Stimulated activated CD8-positive, alpha-beta memory T cell treated with anti-CD3 and anti-CD28 coated beads, Interleukin-12 subunit alpha, Interleukin-12 subunit beta, amount 100 ng/mL, for 4 hours (primary cell): ENCODE results near the gene CBX5.
"Not testable (repeated sequence)": the region's sequence is repeated elsewhere in the genome, so short reads cannot be mapped to it uniquely, and the experiment has no call there.

Source experiments
- DNase-seq: peaks from one replicate; pipeline ENCODE4 v3.0.0-alpha.2; 2020; ENCODE audit warnings: low read depth

CBX5 gene

DNA sequence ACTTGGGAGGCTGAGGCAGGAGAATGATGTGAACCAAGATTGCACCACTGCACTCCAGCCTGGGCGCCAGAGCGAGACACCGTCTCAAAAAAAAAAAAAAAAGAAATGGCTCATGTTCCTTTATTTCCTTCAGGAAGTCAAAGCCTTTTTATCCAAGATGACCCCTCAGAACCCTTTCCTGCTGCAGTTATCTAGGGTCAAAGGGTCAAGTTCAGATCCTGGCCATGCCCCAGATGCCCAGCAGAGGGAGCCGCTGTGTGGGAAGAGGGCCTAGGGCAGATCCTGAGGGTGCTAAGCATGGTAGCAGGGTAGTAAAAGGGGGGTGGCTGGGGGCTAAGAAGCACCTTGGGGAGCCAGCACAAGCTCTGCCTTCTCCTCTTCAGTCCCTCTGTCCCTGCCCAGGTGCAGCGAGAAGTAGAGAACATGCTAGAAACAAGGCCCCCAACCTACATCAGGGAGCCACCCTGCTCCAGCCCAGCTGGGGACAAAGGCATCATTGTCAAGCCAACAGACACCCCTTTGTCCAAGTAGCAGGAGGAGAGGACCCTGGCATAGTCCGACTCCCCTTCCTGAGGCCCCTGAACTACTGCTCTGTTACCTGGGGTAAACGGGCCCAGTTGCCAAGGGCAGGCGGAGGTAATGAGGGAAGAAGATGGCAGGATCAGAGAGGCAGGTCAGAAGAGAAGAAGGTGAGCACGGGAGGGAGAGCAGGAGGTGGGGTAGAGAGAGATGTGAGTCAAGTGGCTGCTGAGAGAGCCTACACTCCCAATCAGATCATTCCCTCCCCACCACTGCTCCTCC, 14.4 kb upstream of the CBX5 start:
- no peak for DNase-seq

DNA sequence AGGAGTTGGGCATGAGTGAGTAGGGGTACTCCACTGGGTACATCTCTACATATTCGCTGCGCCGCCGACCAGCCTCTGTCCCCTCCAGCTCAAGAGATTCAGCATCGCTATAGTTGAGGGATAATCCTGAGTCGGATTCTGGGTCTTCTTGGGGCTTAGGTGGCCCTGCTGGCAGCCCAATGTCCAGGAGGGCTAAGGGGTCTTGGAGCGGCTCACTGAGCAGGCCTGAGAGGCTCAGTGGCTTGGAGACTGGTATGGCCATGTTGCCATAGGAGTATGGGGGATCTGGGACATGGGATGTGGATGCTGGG, 13.0 kb upstream of the CBX5 start:
- DNase-seq = no peak

- DNase-seq = no peak
Observed at GRCh38 chr12:54292083-54292930, 12.4 kb upstream of the CBX5 start.

DNA sequence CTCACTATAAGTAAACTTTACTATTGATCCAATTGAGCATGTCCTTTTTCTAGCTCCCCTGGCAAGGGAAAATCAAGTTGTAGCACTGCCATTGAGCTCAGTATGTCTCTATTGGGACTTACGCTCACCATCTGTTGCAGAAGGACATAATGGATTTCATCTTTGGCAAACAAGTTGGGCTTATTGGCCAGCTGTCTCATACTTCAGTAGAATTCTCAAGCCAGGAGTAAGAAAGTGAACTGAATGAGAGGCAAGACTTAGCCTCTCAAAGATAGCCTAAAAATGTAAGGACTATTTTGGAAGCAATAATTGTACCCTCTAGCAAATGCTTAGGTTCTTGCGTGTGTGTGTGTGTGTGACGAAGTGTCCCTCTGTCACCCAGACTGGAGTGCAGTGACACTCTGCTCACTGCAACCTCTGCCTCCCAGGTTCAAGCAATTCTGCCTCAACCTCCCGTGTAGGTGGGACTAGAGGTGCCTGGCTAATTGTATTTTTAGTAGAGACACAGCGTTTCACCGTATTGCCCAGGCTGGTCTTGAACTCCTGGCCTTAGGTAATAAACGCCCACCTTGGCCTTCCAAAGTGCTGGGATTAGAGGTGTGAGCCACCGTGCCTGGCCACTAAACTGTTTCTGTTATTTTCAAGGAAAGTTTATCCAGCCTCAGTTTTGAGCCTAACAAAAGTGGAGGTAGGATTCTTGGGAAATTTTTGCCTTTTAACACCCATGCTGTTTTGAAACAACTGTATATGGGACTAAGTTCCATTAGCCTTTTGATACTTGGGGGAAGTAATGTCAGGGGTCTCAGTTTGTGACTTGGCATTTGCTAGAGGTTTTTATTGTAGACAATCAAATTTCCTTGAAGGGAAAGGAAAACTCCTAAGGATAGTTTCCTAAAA, 7.6 kb upstream of the CBX5 start:
- no peak for DNase-seq

- no peak for DNase-seq
Observed at GRCh38 chr12:54286042-54287030, 6.4 kb upstream of the CBX5 start.

- no peak for DNase-seq
Observed at GRCh38 chr12:54285150-54286041, 5.5 kb upstream of the CBX5 start.

DNA sequence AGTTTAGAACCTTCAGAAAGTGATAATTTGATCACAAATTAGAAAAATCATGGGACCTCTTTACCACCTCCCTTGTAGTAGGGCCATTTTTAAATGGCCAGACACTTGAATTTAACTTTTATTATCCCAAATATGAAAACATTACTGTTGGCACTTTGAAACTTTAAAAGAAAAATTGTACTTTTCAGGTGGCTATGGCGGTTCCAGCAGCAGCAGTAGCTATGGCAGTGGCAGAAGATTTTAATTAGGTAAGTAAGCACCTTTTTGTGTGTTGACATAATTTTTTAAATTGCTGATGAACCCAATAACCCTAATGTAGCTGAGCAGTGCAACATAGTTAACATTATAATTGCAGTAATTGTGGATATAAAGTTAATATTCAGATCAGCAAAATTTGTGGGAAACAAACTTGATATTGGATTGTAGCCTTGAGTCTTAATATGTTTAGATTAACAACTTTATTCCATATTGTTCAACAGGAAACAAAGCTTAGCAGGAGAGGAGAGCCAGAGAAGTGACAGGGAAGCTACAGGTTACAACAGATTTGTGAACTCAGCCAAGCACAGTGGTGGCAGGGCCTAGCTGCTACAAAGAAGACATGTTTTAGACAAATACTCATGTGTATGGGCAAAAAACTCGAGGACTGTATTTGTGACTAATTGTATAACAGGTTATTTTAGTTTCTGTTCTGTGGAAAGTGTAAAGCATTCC, 4.3 kb upstream of the CBX5 start:
- not testable (repeated sequence) for DNase-seq

DNA sequence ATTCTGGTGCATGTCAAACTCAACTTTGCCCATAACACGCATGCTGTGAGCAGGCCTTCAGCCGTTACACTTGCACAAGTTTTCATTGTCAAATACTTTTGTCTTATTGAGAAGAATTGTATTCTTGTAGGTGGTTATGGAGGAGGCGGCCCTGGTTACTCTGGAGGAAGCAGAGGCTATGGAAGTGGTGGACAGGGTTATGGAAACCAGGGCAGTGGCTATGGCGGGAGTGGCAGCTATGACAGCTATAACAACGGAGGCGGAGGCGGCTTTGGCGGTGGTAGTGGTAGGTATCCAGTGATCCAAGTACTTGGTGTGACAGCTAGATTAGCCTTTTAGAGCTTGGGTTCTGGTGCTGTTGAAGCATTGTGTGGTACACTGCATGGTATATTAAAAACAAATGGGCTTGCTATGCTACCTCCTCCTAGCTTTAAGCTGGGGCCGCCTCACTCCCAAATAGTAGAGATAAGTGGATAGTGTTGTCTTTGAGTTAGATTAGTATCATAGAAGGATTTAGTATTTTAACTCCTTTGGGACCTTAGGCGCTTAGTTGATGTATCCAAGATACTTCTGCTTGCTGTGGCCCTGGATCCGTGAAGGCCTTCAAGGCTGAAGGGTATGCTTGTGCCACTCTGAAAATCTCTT, 3.1 kb upstream of the CBX5 start:
- no peak for DNase-seq

DNA sequence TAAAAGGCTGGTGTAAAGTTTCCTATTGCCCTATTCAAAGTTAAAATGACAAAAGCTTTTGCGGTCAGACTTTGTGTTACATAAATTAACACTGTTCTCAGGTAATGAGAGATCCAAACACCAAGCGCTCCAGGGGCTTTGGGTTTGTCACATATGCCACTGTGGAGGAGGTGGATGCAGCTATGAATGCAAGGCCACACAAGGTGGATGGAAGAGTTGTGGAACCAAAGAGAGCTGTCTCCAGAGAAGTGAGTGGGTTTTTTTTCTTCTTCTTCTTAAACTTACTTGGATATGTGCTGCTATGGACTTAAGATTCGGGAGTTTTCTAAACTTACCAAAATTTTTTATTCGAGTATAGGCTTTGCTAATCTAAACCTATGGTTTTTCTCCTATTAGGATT, 1.8 kb upstream of the CBX5 start:
- DNase-seq = not testable (repeated sequence)

- not testable (repeated sequence) for DNase-seq
Observed at GRCh38 chr12:54281261-54281638, 1.3 kb upstream of the CBX5 start.

DNA sequence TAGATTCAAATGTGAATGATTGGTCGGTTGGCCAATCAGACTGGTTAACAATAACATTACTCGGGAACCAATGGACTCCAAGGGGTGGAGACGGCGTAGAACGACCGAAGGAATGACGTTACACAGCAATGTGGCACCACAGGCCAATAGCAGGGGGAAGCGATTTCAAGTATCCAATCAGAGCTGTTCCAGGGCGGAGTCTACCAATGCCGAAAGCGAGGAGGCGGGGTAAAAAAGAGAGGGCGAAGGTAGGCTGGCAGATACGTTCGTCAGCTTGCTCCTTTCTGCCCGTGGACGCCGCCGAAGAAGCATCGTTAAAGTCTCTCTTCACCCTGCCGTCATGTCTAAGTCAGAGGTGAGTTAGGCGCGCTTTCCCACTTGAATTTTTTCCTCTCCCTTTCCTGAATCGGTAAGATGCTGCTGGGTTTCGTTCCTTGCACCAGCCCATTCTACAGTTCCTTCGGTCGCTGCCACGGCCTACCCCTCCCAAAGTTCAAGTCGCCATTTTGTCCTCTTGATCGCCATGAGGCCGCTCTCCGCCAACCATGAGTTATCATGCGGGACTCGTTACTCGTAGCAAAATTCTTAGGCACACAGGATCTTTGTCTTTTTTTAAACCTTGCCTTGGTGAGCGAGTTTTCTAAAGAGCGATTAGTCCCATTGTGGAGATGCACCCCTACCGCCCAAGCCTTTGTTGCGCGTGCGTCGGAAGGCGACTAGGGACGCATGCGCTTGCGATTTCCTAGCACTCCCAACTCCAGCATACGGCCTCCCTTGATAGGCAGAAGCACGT, 742 bp upstream of the CBX5 start, which contains the start of gene HNRNPA1:
Gene HNRNPA1 (plus strand): TSS at position 259 of the 793 bp plus-strand sequence. CDS start 82 bp downstream, at position 341.
- peak; percentile 82 for DNase-seq

- no peak for DNase-seq
Observed at GRCh38 chr12:54279227-54279631, 693 bp downstream of the CBX5 start.

DNA sequence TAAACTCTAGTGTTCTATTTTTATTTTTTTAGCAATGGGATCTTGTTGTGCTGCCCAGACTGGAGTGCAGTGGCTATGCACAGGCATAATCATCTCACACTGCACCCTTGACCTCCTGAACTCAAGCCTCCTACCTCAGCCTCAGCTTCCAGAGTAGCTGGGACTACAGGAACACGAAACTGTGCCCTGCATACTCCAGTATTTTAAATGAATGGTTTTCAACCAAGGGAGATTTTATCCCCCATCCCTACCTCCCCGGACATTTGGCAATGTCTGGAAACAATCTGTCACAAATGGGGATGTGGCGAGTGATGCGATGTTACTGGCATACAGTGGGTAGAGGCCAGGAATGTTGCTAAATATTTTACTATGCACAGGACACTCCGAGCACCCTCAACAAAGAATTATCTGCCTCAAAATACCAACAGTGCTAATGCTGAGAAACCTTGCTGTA, 2.1 kb downstream of the CBX5 start:
- DNase-seq = no peak

DNA sequence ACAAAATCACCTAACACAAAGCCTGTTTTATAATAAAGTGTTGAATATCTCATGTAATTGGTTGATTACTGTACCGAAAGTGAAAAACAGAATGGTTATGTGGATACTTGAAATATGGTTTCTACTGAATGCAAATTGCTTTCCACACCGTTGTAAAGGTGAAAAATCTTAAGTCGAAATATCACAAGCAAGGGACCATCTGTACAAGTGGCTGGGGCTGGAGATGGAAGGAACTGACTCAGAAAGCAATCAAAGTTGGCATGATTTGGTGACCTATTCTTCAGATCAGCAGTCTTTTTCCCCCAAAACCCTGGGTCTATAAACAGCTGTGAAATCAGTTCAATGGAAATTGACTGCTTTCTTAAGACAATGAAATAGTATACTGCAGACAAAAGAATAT, 3.6 kb downstream of the CBX5 start:
- DNase-seq = no peak

- no peak for DNase-seq
Observed at GRCh38 chr12:54273981-54274380, 5.9 kb downstream of the CBX5 start.

DNA sequence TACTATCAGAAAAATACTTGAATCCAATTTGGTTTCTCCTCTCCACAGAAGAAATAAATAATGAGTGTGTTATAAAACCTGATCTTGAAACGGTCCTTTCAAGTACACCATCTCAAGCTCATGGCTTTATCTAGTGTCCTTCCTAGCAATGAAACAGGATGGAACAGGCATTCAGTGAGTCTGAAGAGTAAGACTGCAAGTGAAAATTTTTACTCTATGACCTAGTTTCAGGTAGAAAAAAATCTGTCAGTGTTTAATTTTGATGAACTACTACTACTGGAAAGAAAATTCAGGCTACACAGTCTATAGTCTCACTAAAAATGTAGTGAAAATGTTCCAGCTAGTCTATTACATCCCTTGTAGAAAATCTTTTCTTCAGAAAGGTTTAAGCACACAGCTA, 7.7 kb downstream of the CBX5 start:
- DNase-seq = no peak

DNA sequence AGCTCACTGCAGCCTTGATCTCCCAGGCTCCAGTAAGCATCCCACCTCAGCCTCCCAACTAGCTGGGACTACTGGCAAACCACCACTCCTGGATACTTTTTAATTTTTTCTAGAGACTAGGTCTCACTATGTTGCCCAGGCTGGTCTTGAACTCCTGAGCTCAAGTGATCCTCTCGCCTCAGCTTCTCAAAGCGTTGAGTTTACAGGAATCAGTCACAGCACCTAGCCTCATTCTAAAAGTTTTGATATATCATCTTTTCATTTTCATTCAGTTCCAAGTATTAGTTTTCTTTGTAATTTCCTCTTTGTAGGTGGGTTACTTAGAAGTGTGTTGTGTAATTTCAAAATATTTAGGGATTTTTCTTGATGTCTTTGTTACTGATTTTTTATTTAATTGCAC, 9.6 kb downstream of the CBX5 start:
- DNase-seq = no peak

DNA sequence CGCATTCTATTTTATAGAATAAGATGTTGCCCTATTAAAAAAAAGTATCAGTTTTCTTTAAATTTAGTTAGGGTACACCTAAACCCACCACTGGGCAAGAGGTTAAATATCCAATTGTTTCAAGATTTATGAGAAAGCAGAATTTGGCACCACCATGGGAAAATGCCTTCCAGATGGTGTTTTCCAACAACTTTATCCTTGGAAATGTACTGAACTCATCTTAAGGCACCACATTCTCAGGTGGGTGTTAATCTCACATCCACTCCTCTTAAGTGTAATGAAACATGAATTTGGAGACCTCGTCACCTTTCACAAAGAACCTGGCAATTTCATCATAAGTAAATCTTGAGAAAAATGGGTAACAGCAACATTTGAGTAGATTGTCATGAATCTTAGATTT, 13.1 kb downstream of the CBX5 start:
- DNase-seq = no peak
